ENCODE measurements around the gene MCF2L.

- TF ChIP-seq POLR2A (IDR thresholded peaks at IDR 0.05) (no peak), CTCF (IDR thresholded peaks at IDR 0.05) (no peak)
These were observed 153.7 kb downstream of the MCF2L start, which contains the start of gene F10 for GRCh38 chr13:113122550-113123225.
